Measurements from ENCODE around the gene KRT39. TPM values are rescaled to one million over a fixed set of nuclear protein-coding genes. Genes with fewer than 3 reads are reported as not detected.
"Not testable (repeated sequence)": the region's sequence is repeated elsewhere in the genome, so short reads cannot be mapped to it uniquely, and the experiment has no call there.

The KRT39 gene
- total RNA-seq, 1 experiment from 2014 or later = not detected

GRCh38 chr17:41002814-41003213, 36.1 kb upstream of the KRT39 start:
- ChIA-PET POLR2A (no interaction called here), CTCF (no interaction called here)
- Histone ChIP-seq H3K27me3 (ENCODE audit: control insufficient read depth, insufficient read depth, low read length) (peaks cover 9% of the 10 kb centered on the region; the same call in 1 of the 2 replicates), H3K4me3 (ENCODE audit: low read depth in 2 of 2, low read length in 2 of 2) (no peak overlapping the region), H3K36me3 (ENCODE audit: control insufficient read depth, insufficient read depth, low read length) (no peaks in the 10 kb centered on the region), H3K27ac (ENCODE audit: low read length) (no peak overlapping the region), H3K4me1 (ENCODE audit: control insufficient read depth, insufficient read depth, low read length) (no peaks in the 10 kb centered on the region), H3K9me3 (ENCODE audit: control insufficient read depth, insufficient read depth, low read depth, low read length) (no peaks in the 10 kb centered on the region)
- no TSS peak for BruUV-seq (replicated peaks)
- TF ChIP-seq TCF7L2 (IDR thresholded peaks at IDR 0.05; ENCODE audit: low read depth, low read length) (no peak), CTCF (IDR thresholded peaks at IDR 0.05) (no peak), SIN3A (IDR thresholded peaks at IDR 0.05; ENCODE audit: borderline replicate concordance, insufficient read depth, low read depth, low read length) (no peak), POLR2AphosphoS5 (IDR thresholded peaks at IDR 0.05; ENCODE audit: low read depth, low read length) (no peak), REST (IDR thresholded peaks at IDR 0.05; ENCODE audit: insufficient read depth in 1 of 2, low read depth in 2 of 2, low read length in 1 of 2) (no peak)
- no peak for ATAC-seq
- intact Hi-C loops (cut with micrococcal nuclease; ENCODE audit: unreplicated experiment) = no loop called here
- no peak for DNase-seq (ENCODE audit: low read depth, low spot score)
- in situ Hi-C loops (cut with HindIII; ENCODE audit: low pct_unique_long_range_greater_than_20kb, low sequenced_read_pairs) = no loop called here

GRCh38 chr17:41001795-41002194, 35.0 kb upstream of the KRT39 start:
- Histone ChIP-seq H3K27me3 (ENCODE audit: control insufficient read depth, insufficient read depth, low read length) (peaks cover 14% of the 10 kb centered on the region; the same call in 1 of the 2 replicates), H3K4me1 (ENCODE audit: control insufficient read depth, insufficient read depth, low read length) (no peaks in the 10 kb centered on the region), H3K27ac (ENCODE audit: low read length) (no peak overlapping the region), H3K9me3 (ENCODE audit: control insufficient read depth, insufficient read depth, low read depth, low read length) (no peaks in the 10 kb centered on the region), H3K4me3 (ENCODE audit: low read depth in 2 of 2, low read length in 2 of 2) (no peak overlapping the region), H3K36me3 (ENCODE audit: control insufficient read depth, insufficient read depth, low read length) (no peaks in the 10 kb centered on the region)
- no peak for DNase-seq (ENCODE audit: low read depth, low spot score)
- CTCF ChIA-PET = no interaction called here
- intact Hi-C loops (cut with micrococcal nuclease; ENCODE audit: unreplicated experiment) (no loop called here), in situ Hi-C loops (cut with HindIII; ENCODE audit: low pct_unique_long_range_greater_than_20kb, low sequenced_read_pairs) (no loop called here)
- no peak for TF ChIP-seq TCF7L2 (IDR thresholded peaks at IDR 0.05; ENCODE audit: low read depth, low read length)
- no peak for TF ChIP-seq SIN3A (IDR thresholded peaks at IDR 0.05; ENCODE audit: borderline replicate concordance, insufficient read depth, low read depth, low read length)
- no peak for TF ChIP-seq REST (IDR thresholded peaks at IDR 0.05; ENCODE audit: insufficient read depth in 1 of 2, low read depth in 2 of 2, low read length in 1 of 2)
- no peak for ATAC-seq
- POLR2A ChIA-PET = no interaction called here
- no TSS peak for BruUV-seq (replicated peaks)

- BruUV-seq (replicated peaks); CTCF ChIA-PET; H3K36me3 ChIP-seq (ENCODE audit: control insufficient read depth, insufficient read depth, low read length); H3K4me1 ChIP-seq (ENCODE audit: control insufficient read depth, insufficient read depth, low read length); ATAC-seq; H3K9me3 ChIP-seq (ENCODE audit: control insufficient read depth, insufficient read depth, low read depth, low read length); H3K27ac ChIP-seq (ENCODE audit: low read length); in situ Hi-C loops (cut with HindIII; ENCODE audit: low pct_unique_long_range_greater_than_20kb, low sequenced_read_pairs); POLR2A ChIA-PET; DNase-seq (ENCODE audit: low read depth, low spot score); intact Hi-C loops (cut with micrococcal nuclease; ENCODE audit: unreplicated experiment); H3K4me3 ChIP-seq (ENCODE audit: low read depth in 2 of 2, low read length in 2 of 2): not testable (repeated sequence)
- peaks cover 20% of the 10 kb centered on the region for H3K27me3 ChIP-seq (ENCODE audit: control insufficient read depth, insufficient read depth, low read length)
Measured at GRCh38 chr17:40999563-40999962, 32.8 kb upstream of the KRT39 start, which contains the start of gene KRTAP3-2. Gene KRTAP3-2, minus strand, starts transcription at chr17:40999906. Its CDS starts 53 bp downstream, at chr17:40999853.
